ENCODE measurements around the gene OGFR.

Gene OGFR

DNA sequence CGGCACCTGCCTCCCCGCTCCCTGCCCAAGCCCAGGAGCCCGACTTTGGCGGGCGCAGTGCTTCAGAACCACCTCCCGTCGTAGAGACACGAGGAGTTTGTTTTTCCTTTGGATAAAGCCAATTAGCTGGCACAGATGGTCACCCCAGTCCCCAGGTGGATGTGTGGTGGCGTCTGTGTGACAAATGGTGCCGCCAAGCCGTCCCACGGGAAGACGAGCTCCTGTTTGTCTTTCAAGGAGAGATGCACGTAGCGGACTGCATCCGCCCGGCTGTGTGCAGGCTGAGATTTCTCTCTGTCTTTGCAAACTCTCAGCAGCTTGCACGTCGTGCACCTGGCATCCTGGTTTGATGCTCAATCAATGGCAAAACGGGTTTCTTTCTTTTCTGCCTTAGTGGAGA is 24.4 kb upstream of the OGFR start:
- H3K27ac ChIP-seq (ENCODE audit: extremely low read depth, low read depth, low read length) = no peak overlapping the region
- TF ChIP-seq ZNF660 (tag by site-specific recombination; IDR thresholded peaks at IDR 0.05) (no peak), ZNF132 (tag by site-specific recombination; IDR thresholded peaks at IDR 0.05; ENCODE audit: borderline replicate concordance) (no peak), ZNF670 (tag by site-specific recombination; IDR thresholded peaks at IDR 0.05; ENCODE audit: low read depth) (no peak), ZNF426 (tag by site-specific recombination; IDR thresholded peaks at IDR 0.05) (no peak), ZNF335 (tag by site-specific recombination; conservative IDR thresholded peaks at IDR 0.05) (no peak), ZNF501 (tag by site-specific recombination; IDR thresholded peaks at IDR 0.05) (no peak), GLI4 (tag by site-specific recombination; IDR thresholded peaks at IDR 0.05) (no peak), ZNF701 (tag by site-specific recombination; IDR thresholded peaks at IDR 0.05) (no peak), ZNF248 (tag by site-specific recombination; IDR thresholded peaks at IDR 0.05) (no peak), SALL2 (tag by site-specific recombination; IDR thresholded peaks at IDR 0.05; ENCODE audit: borderline replicate concordance) (no peak), ZNF473 (tag by site-specific recombination; IDR thresholded peaks at IDR 0.05) (no peak), ZNF544 (tag by site-specific recombination; IDR thresholded peaks at IDR 0.05) (no peak), ZNF112 (tag by site-specific recombination; IDR thresholded peaks at IDR 0.05) (no peak), ZNF19 (tag by site-specific recombination; IDR thresholded peaks at IDR 0.05; ENCODE audit: low read depth) (no peak), ZNF777 (tag by site-specific recombination; IDR thresholded peaks at IDR 0.05; ENCODE audit: borderline replicate concordance) (no peak)
- TF ChIP-seq, protein P1, sequence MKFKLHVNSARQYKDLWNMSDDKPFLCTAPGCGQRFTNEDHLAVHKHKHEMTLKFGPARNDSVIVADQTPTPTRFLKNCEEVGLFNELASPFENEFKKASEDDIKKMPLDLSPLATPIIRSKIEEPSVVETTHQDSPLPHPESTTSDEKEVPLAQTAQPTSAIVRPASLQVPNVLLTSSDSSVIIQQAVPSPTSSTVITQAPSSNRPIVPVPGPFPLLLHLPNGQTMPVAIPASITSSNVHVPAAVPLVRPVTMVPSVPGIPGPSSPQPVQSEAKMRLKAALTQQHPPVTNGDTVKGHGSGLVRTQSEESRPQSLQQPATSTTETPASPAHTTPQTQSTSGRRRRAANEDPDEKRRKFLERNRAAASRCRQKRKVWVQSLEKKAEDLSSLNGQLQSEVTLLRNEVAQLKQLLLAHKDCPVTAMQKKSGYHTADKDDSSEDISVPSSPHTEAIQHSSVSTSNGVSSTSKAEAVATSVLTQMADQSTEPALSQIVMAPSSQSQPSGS (tag by site-specific recombination; IDR thresholded peaks at IDR 0.05; ENCODE audit: low read depth) = no peak
- TF ChIP-seq, protein P2, sequence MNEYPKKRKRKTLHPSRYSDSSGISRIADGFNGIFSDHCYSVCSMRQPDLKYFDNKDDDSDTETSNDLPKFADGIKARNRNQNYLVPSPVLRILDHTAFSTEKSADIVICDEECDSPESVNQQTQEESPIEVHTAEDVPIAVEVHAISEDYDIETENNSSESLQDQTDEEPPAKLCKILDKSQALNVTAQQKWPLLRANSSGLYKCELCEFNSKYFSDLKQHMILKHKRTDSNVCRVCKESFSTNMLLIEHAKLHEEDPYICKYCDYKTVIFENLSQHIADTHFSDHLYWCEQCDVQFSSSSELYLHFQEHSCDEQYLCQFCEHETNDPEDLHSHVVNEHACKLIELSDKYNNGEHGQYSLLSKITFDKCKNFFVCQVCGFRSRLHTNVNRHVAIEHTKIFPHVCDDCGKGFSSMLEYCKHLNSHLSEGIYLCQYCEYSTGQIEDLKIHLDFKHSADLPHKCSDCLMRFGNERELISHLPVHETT (tag by site-specific recombination; IDR thresholded peaks at IDR 0.05) = no peak
- TF ChIP-seq, protein P3, sequence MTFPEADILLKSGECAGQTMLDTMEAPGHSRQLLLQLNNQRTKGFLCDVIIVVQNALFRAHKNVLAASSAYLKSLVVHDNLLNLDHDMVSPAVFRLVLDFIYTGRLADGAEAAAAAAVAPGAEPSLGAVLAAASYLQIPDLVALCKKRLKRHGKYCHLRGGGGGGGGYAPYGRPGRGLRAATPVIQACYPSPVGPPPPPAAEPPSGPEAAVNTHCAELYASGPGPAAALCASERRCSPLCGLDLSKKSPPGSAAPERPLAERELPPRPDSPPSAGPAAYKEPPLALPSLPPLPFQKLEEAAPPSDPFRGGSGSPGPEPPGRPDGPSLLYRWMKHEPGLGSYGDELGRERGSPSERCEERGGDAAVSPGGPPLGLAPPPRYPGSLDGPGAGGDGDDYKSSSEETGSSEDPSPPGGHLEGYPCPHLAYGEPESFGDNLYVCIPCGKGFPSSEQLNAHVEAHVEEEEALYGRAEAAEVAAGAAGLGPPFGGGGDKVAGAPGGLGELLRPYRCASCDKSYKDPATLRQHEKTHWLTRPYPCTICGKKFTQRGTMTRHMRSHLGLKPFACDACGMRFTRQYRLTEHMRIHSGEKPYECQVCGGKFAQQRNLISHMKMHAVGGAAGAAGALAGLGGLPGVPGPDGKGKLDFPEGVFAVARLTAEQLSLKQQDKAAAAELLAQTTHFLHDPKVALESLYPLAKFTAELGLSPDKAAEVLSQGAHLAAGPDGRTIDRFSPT (tag by site-specific recombination; IDR thresholded peaks at IDR 0.05) = no peak
- TF ChIP-seq, protein P4, sequence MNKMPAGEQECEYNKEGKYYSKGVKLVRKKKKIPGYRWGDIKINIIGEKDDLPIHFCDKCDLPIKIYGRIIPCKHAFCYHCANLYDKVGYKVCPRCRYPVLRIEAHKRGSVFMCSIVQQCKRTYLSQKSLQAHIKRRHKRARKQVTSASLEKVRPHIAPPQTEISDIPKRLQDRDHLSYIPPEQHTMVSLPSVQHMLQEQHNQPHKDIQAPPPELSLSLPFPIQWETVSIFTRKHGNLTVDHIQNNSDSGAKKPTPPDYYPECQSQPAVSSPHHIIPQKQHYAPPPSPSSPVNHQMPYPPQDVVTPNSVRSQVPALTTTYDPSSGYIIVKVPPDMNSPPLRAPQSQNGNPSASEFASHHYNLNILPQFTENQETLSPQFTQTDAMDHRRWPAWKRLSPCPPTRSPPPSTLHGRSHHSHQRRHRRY (tag by site-specific recombination; IDR thresholded peaks at IDR 0.05) = no peak
- no peak overlapping the region for H3K4me3 ChIP-seq (ENCODE audit: low read depth, low read length)
- ChIA-PET CTCF (interaction anchor here (0.6 to 2.6 kb wide), 6 partner anchors 8 to 94 kb away, joined by 3 to 7 read pairs (median 4); no protein-coding TSS in a partner anchor), POLR2A (interaction anchor here (1.2 kb wide), 1 partner anchor 16 kb away, joined by 3 read pairs; the partner anchor contains the start of gene MRGBP)
- no peaks in the 10 kb centered on the region for H3K36me3 ChIP-seq (ENCODE audit: control insufficient read depth in 2 of 2, insufficient read depth in 1 of 2, low read length in 2 of 2)
- H3K9me3 ChIP-seq (ENCODE audit: control insufficient read depth, insufficient read depth, low read depth, low read length) = no peaks in the 10 kb centered on the region
- 0 out of 2 replicates have a peak, but pooled peaks cover 3% of the 10 kb centered on the region for H3K4me1 ChIP-seq (ENCODE audit: control insufficient read depth, insufficient read depth, low read length)

DNA sequence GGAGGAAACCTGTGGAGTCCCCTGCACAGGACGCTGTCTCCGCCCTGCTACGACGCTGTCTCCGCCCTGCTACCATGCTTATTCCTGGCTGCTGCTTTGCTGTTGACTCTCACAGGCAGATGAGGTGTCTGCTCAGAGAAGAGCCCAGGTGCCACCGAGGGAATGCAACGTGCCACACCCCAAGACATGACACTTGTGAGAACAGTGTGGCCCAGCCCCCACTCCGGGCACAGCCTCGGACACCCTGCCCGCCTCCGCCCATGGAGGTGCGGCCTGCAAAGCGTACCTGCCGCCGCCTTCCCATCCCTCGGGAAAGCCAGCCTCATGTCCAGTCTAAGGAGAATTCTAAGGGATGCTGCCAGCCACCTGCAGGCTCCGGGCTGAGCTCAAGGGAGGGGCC is 23.9 kb upstream of the OGFR start:
- TF ChIP-seq ZNF175 (tag by site-specific recombination; IDR thresholded peaks at IDR 0.05) = no peak
- TF ChIP-seq, protein P5, sequence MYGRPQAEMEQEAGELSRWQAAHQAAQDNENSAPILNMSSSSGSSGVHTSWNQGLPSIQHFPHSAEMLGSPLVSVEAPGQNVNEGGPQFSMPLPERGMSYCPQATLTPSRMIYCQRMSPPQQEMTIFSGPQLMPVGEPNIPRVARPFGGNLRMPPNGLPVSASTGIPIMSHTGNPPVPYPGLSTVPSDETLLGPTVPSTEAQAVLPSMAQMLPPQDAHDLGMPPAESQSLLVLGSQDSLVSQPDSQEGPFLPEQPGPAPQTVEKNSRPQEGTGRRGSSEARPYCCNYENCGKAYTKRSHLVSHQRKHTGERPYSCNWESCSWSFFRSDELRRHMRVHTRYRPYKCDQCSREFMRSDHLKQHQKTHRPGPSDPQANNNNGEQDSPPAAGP (tag by site-specific recombination; IDR thresholded peaks at IDR 0.05) = no peak
- TF ChIP-seq, protein P6, sequence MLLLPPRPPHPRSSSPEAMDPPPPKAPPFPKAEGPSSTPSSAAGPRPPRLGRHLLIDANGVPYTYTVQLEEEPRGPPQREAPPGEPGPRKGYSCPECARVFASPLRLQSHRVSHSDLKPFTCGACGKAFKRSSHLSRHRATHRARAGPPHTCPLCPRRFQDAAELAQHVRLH (tag by site-specific recombination; IDR thresholded peaks at IDR 0.05) = no peak
- TF ChIP-seq ZNF184 (tag by site-specific recombination; IDR thresholded peaks at IDR 0.05) = no peak
- peak; percentile 85 for TF ChIP-seq KLF1 (tag by site-specific recombination; IDR thresholded peaks at IDR 0.05)
- no peak for TF ChIP-seq ZNF335 (tag by site-specific recombination; conservative IDR thresholded peaks at IDR 0.05)
- CTCF ChIA-PET = interaction anchor here (0.7 to 2.6 kb wide), 4 partner anchors 11 to 93 kb away, joined by 4 to 7 read pairs (median 4); no protein-coding TSS in a partner anchor
- Histone ChIP-seq H3K4me3 (ENCODE audit: low read depth, low read length) (no peak overlapping the region), H3K36me3 (ENCODE audit: control insufficient read depth in 2 of 2, insufficient read depth in 1 of 2, low read length in 2 of 2) (no peaks in the 10 kb centered on the region), H3K9me3 (ENCODE audit: control insufficient read depth, insufficient read depth, low read depth, low read length) (no peaks in the 10 kb centered on the region), H3K27ac (ENCODE audit: extremely low read depth, low read depth, low read length) (no peak overlapping the region), H3K4me1 (ENCODE audit: control insufficient read depth, insufficient read depth, low read length) (0 out of 2 replicates have a peak, but pooled peaks cover 3% of the 10 kb centered on the region)
- POLR2A ChIA-PET = no interaction called here
